ENCODE results near the gene SNAI3.

DNA sequence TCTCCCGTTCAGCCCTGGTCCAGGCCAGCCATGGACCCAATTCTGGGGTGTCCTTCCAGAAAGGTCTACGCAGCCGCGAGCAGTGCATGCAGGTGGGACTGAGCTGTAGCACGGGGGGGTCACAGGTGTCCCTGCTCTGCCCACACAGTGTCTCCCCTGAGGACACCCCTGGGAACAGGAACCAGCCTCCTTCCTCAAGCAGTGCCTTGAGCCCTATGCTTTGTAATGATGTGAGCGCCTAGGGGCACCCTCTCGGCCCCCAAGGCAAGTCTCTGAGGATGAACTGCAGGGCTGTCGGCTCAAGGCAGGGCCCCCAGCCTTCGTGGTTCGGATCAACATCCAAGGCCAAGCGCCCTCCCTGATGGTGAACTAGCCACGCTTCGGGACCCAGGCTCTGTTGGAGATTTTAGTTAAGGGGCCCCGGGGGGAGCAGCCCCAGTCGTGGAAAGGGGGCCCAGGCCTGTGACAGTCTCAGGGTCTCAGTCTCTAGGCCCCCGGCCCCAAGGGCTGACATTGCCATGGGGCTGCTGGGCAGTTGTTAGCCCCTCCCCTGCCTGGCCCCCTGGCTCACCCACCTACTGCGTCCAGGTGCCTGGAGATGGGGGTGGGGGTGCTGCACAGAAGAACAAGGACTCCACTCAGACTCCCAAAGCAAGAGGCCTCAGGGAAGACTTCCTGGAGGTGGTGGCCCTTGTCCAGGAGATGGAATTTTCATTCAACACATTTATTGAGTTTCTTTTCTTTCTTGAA, 45.6 kb downstream of the SNAI3 start:
- TF ChIP-seq, protein P1, sequence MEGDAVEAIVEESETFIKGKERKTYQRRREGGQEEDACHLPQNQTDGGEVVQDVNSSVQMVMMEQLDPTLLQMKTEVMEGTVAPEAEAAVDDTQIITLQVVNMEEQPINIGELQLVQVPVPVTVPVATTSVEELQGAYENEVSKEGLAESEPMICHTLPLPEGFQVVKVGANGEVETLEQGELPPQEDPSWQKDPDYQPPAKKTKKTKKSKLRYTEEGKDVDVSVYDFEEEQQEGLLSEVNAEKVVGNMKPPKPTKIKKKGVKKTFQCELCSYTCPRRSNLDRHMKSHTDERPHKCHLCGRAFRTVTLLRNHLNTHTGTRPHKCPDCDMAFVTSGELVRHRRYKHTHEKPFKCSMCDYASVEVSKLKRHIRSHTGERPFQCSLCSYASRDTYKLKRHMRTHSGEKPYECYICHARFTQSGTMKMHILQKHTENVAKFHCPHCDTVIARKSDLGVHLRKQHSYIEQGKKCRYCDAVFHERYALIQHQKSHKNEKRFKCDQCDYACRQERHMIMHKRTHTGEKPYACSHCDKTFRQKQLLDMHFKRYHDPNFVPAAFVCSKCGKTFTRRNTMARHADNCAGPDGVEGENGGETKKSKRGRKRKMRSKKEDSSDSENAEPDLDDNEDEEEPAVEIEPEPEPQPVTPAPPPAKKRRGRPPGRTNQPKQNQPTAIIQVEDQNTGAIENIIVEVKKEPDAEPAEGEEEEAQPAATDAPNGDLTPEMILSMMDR (IDR thresholded peaks at IDR 0.05; ENCODE audit: low read depth, low read length, poor library complexity, severe bottlenecking), result no peak
- TF ChIP-seq EZH2phosphoT487 (IDR thresholded peaks at IDR 0.05; ENCODE audit: borderline replicate concordance, low read length), result no peak

Data from DOHH2 (cell line).